ENCODE data around the gene TBC1D2. TPM values are rescaled to one million over a fixed set of nuclear protein-coding genes. Genes with fewer than 3 reads are reported as not detected.

The TBC1D2 gene
- total and polyA plus RNA-seq, 5 donors from 2014 or later = 8.2 to 11.5 (median 10.1) TPM

DNA sequence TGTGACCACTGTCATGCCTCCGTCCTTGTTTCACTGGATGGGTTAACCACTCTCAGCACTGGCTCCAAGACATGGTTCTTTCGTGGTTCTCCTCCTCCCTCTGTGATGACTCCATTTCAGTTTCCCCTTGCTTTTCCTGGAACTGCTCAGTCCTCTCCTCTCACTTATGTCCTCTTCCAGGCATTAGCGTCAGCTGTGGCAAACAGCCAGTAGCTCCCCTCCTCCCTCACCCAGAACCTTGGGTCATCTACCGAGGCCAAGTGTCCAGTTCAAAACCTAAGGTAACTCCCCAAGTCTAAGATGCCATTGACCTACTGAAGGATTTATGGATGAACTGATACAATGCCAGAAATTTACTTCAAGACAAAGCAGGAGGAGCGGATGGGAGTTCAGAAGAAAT lies 53.2 kb downstream of the TBC1D2 start:
- H3K4me3 Mint-ChIP-seq = no peak overlapping the region
- no peaks in the 10 kb centered on the region for H3K9me3 Mint-ChIP-seq
- peaks cover 0 to 8% (median 4%) of the 10 kb centered on the region in 4 donors for H3K4me1 Mint-ChIP-seq
- Histone ChIP-seq H3K27me3 (ENCODE audit: control insufficient read depth, insufficient read depth, low read length) (no peaks in the 10 kb centered on the region), H3K4me1 (ENCODE audit: control insufficient read depth, insufficient read depth, low read length, poor library complexity, severe bottlenecking) (peaks cover 4% of the 10 kb centered on the region), H3K4me3 (ENCODE audit: low read depth, low read length) (no peak overlapping the region), H3K27ac (ENCODE audit: insufficient read depth, low read length, poor library complexity, severe bottlenecking) (no peak overlapping the region), H3K9me3 (ENCODE audit: control insufficient read depth in 2 of 2, low read length in 2 of 2) (no peaks in the 10 kb centered on the region), H3K36me3 (ENCODE audit: control insufficient read depth, insufficient read depth, low read length) (no peaks in the 10 kb centered on the region)
- H3K36me3 Mint-ChIP-seq = peaks cover 7% of the 10 kb centered on the region
- H3K27ac Mint-ChIP-seq = peak overlapping the region in 1 of 3 donors; percentile 80
- DNase-seq = no peak
- no peak for ATAC-seq (ENCODE audit: low read depth in 2 of 2)
- H3K27me3 Mint-ChIP-seq = no peaks in the 10 kb centered on the region

DNA sequence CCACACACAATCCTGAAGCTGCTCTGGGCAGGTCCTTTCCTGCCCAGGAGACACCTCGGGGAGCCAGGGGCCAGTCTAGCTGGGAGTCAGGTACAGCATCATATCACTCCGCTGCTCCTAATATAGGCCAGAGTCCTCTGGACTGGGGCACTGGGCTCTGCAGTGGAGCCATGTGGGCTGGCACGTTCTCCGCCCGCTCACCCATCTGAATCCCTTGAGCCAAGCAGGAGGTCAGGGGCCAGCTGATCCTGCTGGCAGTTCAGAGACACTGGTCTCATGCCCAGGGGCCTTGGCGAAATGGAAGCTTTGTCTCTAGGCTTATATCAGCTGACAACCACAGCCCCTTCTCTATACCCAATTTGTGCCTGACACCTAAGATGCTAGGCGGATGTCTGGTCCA lies 53.7 kb downstream of the TBC1D2 start:
- no peak overlapping the region for H3K27ac Mint-ChIP-seq
- Histone ChIP-seq H3K27ac (ENCODE audit: insufficient read depth, low read length, poor library complexity, severe bottlenecking) (no peak overlapping the region), H3K9me3 (ENCODE audit: control insufficient read depth in 2 of 2, low read length in 2 of 2) (no peaks in the 10 kb centered on the region), H3K4me3 (ENCODE audit: low read depth, low read length) (no peak overlapping the region), H3K27me3 (ENCODE audit: control insufficient read depth, insufficient read depth, low read length) (no peaks in the 10 kb centered on the region), H3K4me1 (ENCODE audit: control insufficient read depth, insufficient read depth, low read length, poor library complexity, severe bottlenecking) (peaks cover 4% of the 10 kb centered on the region), H3K36me3 (ENCODE audit: control insufficient read depth, insufficient read depth, low read length) (no peaks in the 10 kb centered on the region)
- H3K9me3 Mint-ChIP-seq = no peaks in the 10 kb centered on the region
- H3K36me3 Mint-ChIP-seq = peaks cover 4% of the 10 kb centered on the region
- H3K4me3 Mint-ChIP-seq = no peak overlapping the region
- H3K4me1 Mint-ChIP-seq = peaks cover 0 to 8% (median 4%) of the 10 kb centered on the region in 4 donors
- no peaks in the 10 kb centered on the region for H3K27me3 Mint-ChIP-seq
- DNase-seq (no peak), ATAC-seq (ENCODE audit: low read depth in 2 of 2) (no peak)

DNA sequence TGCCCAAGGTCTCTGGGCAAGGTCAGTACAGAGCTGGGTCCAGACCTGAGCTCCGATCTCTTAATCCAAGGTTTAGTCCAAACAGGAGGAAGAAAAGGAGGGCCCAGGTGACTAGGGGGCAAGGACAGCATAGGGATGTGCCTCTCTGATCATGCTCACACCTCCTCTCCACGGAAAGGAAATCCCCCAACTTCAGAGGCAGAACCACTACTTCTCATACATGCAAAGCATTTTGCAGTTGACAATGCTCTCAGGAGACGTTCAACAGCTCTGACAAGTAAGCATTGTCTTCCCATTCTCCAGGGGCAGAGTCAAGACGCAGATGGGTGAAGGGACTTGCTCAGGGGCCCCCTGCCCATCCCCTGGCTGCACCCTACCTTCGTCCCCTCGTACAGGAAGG lies 54.3 kb downstream of the TBC1D2 start:
- no peak for DNase-seq
- H3K27ac ChIP-seq (ENCODE audit: insufficient read depth, low read length, poor library complexity, severe bottlenecking) = no peak overlapping the region
- H3K27ac Mint-ChIP-seq = no peak overlapping the region

GRCh38 chr9:98199388-98200033 lies 55.9 kb downstream of the TBC1D2 start:
- no peaks in the 10 kb centered on the region for H3K9me3 ChIP-seq (ENCODE audit: control insufficient read depth in 2 of 2, low read length in 2 of 2)
- ATAC-seq (ENCODE audit: low read depth in 2 of 2) = no peak
- Mint-ChIP-seq H3K4me3 (no peak overlapping the region), H3K27ac (no peak overlapping the region), H3K27me3 (no peaks in the 10 kb centered on the region), H3K9me3 (peaks cover 0 to 1% (median 0%) of the 10 kb centered on the region in 7 donors), H3K36me3 (peaks cover 4% of the 10 kb centered on the region), H3K4me1 (peaks cover 0 to 3% (median 0%) of the 10 kb centered on the region in 4 donors)
- H3K36me3 ChIP-seq (ENCODE audit: control insufficient read depth, insufficient read depth, low read length) = no peaks in the 10 kb centered on the region
- DNase-seq = no peak
- no peaks in the 10 kb centered on the region for H3K27me3 ChIP-seq (ENCODE audit: control insufficient read depth, insufficient read depth, low read length)
- H3K4me3 ChIP-seq (ENCODE audit: low read depth, low read length) = no peak overlapping the region
- no peaks in the 10 kb centered on the region for H3K4me1 ChIP-seq (ENCODE audit: control insufficient read depth, insufficient read depth, low read length, poor library complexity, severe bottlenecking)
- no peak overlapping the region for H3K27ac ChIP-seq (ENCODE audit: insufficient read depth, low read length, poor library complexity, severe bottlenecking)

More for the DNA sequence above, 54.3 kb downstream of the TBC1D2 start:
- Histone ChIP-seq H3K27me3 (ENCODE audit: control insufficient read depth, insufficient read depth, low read length) (no peaks in the 10 kb centered on the region), H3K36me3 (ENCODE audit: control insufficient read depth, insufficient read depth, low read length) (no peaks in the 10 kb centered on the region), H3K4me1 (ENCODE audit: control insufficient read depth, insufficient read depth, low read length, poor library complexity, severe bottlenecking) (peaks cover 4% of the 10 kb centered on the region), H3K9me3 (ENCODE audit: control insufficient read depth in 2 of 2, low read length in 2 of 2) (no peaks in the 10 kb centered on the region), H3K4me3 (ENCODE audit: low read depth, low read length) (no peak overlapping the region)
- H3K36me3 Mint-ChIP-seq = peaks cover 4% of the 10 kb centered on the region
- H3K4me1 Mint-ChIP-seq = peaks cover 0 to 8% (median 3%) of the 10 kb centered on the region in 4 donors
- no peak overlapping the region for H3K4me3 Mint-ChIP-seq
- ATAC-seq (ENCODE audit: low read depth in 2 of 2) = no peak
- H3K27me3 Mint-ChIP-seq = no peaks in the 10 kb centered on the region
- H3K9me3 Mint-ChIP-seq = no peaks in the 10 kb centered on the region

DNA sequence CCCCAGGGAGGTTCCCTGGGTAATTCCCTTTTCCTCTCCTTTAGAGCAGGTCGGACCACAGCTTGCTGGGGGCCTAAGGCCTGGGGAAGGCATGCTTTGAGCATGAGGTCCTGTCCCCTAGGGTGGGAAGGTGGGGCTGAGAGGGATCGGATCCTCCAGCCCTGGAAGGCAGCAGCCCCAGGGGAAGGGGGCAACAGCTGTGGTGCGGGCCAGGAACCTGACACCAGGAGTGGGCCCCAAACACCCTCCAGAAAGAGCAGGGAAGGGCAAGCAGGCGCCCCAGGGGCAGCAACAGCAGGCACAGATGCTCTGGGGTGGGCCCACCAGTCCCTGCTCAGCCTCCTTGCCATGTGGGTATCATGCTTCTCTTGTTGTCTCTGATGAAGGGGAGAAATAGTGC lies 59.8 kb downstream of the TBC1D2 start:
- DNase-seq (no peak), ATAC-seq (ENCODE audit: low read depth in 2 of 2) (no peak)
- Histone ChIP-seq H3K36me3 (ENCODE audit: control insufficient read depth, insufficient read depth, low read length) (no peaks in the 10 kb centered on the region), H3K4me3 (ENCODE audit: low read depth, low read length) (no peak overlapping the region), H3K9me3 (ENCODE audit: control insufficient read depth in 2 of 2, low read length in 2 of 2) (no peaks in the 10 kb centered on the region), H3K27ac (ENCODE audit: insufficient read depth, low read length, poor library complexity, severe bottlenecking) (no peak overlapping the region), H3K4me1 (ENCODE audit: control insufficient read depth, insufficient read depth, low read length, poor library complexity, severe bottlenecking) (peaks cover 22% of the 10 kb centered on the region), H3K27me3 (ENCODE audit: control insufficient read depth, insufficient read depth, low read length) (no peaks in the 10 kb centered on the region)
- Mint-ChIP-seq H3K27ac (no peak overlapping the region), H3K36me3 (no peaks in the 10 kb centered on the region), H3K27me3 (no peaks in the 10 kb centered on the region), H3K4me3 (peak overlapping the region in 2 of 4 donors; percentile 68 to 84), H3K9me3 (peaks cover 0 to 1% (median 0%) of the 10 kb centered on the region in 7 donors), H3K4me1 (peaks cover 0 to 23% (median 12%) of the 10 kb centered on the region in 4 donors)

DNA sequence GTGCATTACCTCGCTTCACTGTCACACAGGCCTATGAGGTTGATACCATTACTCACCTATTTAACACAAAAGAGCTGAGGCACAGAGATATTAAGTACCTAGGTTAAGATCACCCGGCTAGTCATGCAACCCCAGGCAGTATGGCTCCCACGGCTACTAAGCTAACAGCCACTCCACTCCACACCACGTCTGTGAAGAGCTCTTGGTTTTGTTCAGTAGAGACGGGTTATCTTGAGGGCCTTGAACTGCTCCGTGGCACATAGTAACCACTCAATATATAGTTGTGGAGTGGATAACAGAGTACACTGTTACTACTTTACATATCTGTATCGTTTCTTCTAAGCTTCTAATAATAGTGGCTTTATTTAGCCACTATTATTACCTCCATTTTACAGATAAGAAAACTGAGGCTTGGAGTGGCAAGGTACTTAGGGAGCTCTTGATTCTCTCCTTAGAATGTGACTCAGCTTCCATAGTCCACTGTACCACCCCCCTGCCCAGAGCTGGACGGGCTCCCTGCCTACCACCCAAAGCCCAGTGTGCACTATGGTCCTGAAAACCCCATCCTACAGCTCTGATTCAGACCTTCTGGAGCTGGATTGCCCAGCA lies 62.0 kb downstream of the TBC1D2 start:
- peak overlapping the region; percentile 79 to 93 (median 91) for H3K27ac Mint-ChIP-seq
- Histone ChIP-seq H3K4me3 (ENCODE audit: low read depth, low read length) (peak overlapping the region; percentile 69), H3K36me3 (ENCODE audit: control insufficient read depth, insufficient read depth, low read length) (no peaks in the 10 kb centered on the region), H3K9me3 (ENCODE audit: control insufficient read depth in 2 of 2, low read length in 2 of 2) (no peaks in the 10 kb centered on the region), H3K27ac (ENCODE audit: insufficient read depth, low read length, poor library complexity, severe bottlenecking) (peak overlapping the region; percentile 60), H3K4me1 (ENCODE audit: control insufficient read depth, insufficient read depth, low read length, poor library complexity, severe bottlenecking) (peaks cover 42% of the 10 kb centered on the region), H3K27me3 (ENCODE audit: control insufficient read depth, insufficient read depth, low read length) (no peaks in the 10 kb centered on the region)
- DNase-seq = no peak
- no peaks in the 10 kb centered on the region for H3K36me3 Mint-ChIP-seq
- ATAC-seq (ENCODE audit: low read depth in 2 of 2) = peak in 1 of 2 donors; percentile 4
- no peaks in the 10 kb centered on the region for H3K27me3 Mint-ChIP-seq
- peaks cover 0 to 1% (median 0%) of the 10 kb centered on the region in 7 donors for H3K9me3 Mint-ChIP-seq
- peaks cover 15 to 45% (median 26%) of the 10 kb centered on the region in 4 donors for H3K4me1 Mint-ChIP-seq
- H3K4me3 Mint-ChIP-seq = peak overlapping the region; percentile 89 to 94 (median 92)

- peak within 1 kb of the TSS; percentile 60 for H3K27ac ChIP-seq (ENCODE audit: insufficient read depth, low read length, poor library complexity, severe bottlenecking)
- no peaks in the 10 kb centered on the region for H3K27me3 ChIP-seq (ENCODE audit: control insufficient read depth, insufficient read depth, low read length)
- H3K27me3 Mint-ChIP-seq = no peaks in the 10 kb centered on the region
- H3K4me1 Mint-ChIP-seq = peaks cover 15 to 53% (median 32%) of the 10 kb centered on the region in 4 donors
- peaks cover 42% of the 10 kb centered on the region for H3K4me1 ChIP-seq (ENCODE audit: control insufficient read depth, insufficient read depth, low read length, poor library complexity, severe bottlenecking)
- peaks cover 5% of the 10 kb centered on the region for H3K36me3 Mint-ChIP-seq
- ATAC-seq (ENCODE audit: low read depth in 2 of 2) (peak; percentile 67 to 71), DNase-seq (peak; percentile 66 to 73 (median 67))
- H3K36me3 ChIP-seq (ENCODE audit: control insufficient read depth, insufficient read depth, low read length) = peaks cover 2% of the 10 kb centered on the region
- H3K9me3 ChIP-seq (ENCODE audit: control insufficient read depth in 2 of 2, low read length in 2 of 2) = no peaks in the 10 kb centered on the region
- H3K4me3 Mint-ChIP-seq = peak within 1 kb of the TSS; percentile 89 to 94 (median 92)
- peaks cover 0 to 1% (median 0%) of the 10 kb centered on the region in 7 donors for H3K9me3 Mint-ChIP-seq
- peak within 1 kb of the TSS; percentile 79 to 93 (median 91) for H3K27ac Mint-ChIP-seq
- H3K4me3 ChIP-seq (ENCODE audit: low read depth, low read length) = peak within 1 kb of the TSS; percentile 69
Observed at GRCh38 chr9:98192503-98193335, 62.7 kb downstream of the TBC1D2 start, which contains the start of gene CORO2A. TSS of gene CORO2A (minus strand) at chr9:98192637. CDS start at chr9:98157660, 34,977 bp downstream.
